Measurements from ENCODE around the gene MSRB3.

DNA sequence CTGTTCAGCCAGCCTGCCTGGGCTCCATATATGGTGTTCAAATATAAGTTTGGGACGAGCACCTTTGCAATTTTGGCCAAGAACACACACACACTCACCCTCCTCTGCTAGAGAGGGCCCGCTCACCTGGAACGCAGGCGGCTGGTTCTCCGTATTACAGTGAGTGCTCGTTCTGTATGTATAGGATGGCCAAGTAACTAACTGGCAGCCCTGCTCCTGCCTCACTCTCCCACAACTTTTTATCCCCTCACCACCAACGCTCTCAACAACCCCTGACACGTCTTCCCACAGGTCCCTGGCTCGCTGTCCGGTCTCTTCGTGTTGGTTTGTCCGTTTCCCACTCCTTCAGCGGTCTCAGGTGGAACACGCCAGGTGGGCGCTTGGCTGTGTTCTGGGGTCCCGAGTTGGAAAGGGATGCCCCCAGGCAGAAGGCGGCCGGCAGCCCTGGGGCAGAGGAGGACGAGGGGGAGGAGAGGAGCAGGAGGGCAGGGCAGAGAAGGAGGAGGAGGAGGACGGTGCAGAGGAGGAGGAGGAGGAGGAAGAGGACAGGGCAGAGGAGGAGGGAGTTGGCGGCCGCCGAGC is 398 bp upstream of the MSRB3 start:
- TF ChIP-seq EZH2 (IDR thresholded peaks at IDR 0.05; ENCODE audit: low read length, unreplicated experiment) (no peak), CTCF (conservative IDR thresholded peaks at IDR 0.05; ENCODE audit: low read depth, low read length) (no peak), EZH2phosphoT487 (IDR thresholded peaks at IDR 0.05; ENCODE audit: borderline replicate concordance, low read length) (no peak)

Measured in PC-3 (cell line).